PC-9 (cell line): ENCODE measurements around the gene FBXL13. TPM values are rescaled to one million over a fixed set of nuclear protein-coding genes. Genes with fewer than 3 reads are reported as not detected.

Source experiments
- BruUV-seq: library from RNA; stranded (reverse); fragments of 400-500 nt; replicated peaks from 2 replicates; lab custom pipeline; 2021; lab: Mats Ljungman, UMichigan
- CTCF ChIA-PET: fragments of 300-600 bp; sonication (Branson Sonifier 250); formaldehyde crosslinking; loops from one replicate; lab custom pipeline; 2022; ENCODE audit warnings: antibody characterized with exemption; lab: Charles Lee
- POLR2A ChIA-PET: fragments of 300-600 bp; sonication (Branson Sonifier 250); formaldehyde crosslinking; loops from one replicate; lab custom pipeline; 2022; ENCODE audit warnings: antibody characterized with exemption; ENCODE audit not compliant: unreplicated experiment; lab: Charles Lee
- DNase-seq, 2 experiments: peaks; one replicate each; pipeline versions ENCODE4 v3.0.0 to v3.0.0-alpha.2; 2015 to 2022; ENCODE audit warnings: mixed read lengths in 1 of 2
- H2AFZ ChIP-seq: fragments of 200-600 bp; sonication (generic); 2 replicates; pipeline ENCODE4 v1.8.1; 2017; ENCODE audit warnings: antibody characterized with exemption
- H3F3A ChIP-seq: fragments of 200-600 bp; sonication (generic); 2 replicates; pipeline ENCODE4 v1.8.1; 2017; ENCODE audit warnings: antibody characterized with exemption, mild to moderate bottlenecking, low read depth; ENCODE audit not compliant: insufficient read depth
- H3K27ac ChIP-seq: fragments of 200-600 bp; sonication (generic); 2 replicates; pipeline ENCODE4 v1.6.1; 2016; ENCODE audit warnings: mixed run types
- H3K27me3 ChIP-seq: fragments of 200-600 bp; sonication (generic); 2 replicates; pipeline ENCODE4 v1.6.1; 2016; ENCODE audit warnings: low read depth, mixed run types; ENCODE audit not compliant: insufficient read depth
- H3K36me3 ChIP-seq: fragments of 200-600 bp; sonication (generic); 2 replicates; pipeline ENCODE4 v1.6.1; 2016; ENCODE audit warnings: low read depth, mixed run types
- H3K4me1 ChIP-seq: fragments of 200-600 bp; sonication (generic); replicated peaks from 2 replicates; pipeline ENCODE4 v1.6.1; 2016; ENCODE audit warnings: mixed run types; ENCODE audit not compliant: insufficient read depth
- H3K4me2 ChIP-seq: fragments of 200-600 bp; sonication (generic); 2 replicates; pipeline ENCODE4 v1.6.1; 2017; ENCODE audit warnings: mixed run types
- H3K4me3 ChIP-seq: fragments of 200-600 bp; sonication (generic); 2 replicates; pipeline ENCODE4 v1.6.1; 2016; ENCODE audit warnings: mixed run types
- H3K79me2 ChIP-seq: fragments of 200-600 bp; sonication (generic); 2 replicates; pipeline ENCODE4 v1.6.1; 2017; ENCODE audit warnings: low read depth, mixed run types
- H3K9me2 ChIP-seq: fragments of 200-600 bp; sonication (generic); 2 replicates; pipeline ENCODE4 v1.8.1; 2017; ENCODE audit warnings: mild to moderate bottlenecking; ENCODE audit not compliant: insufficient read depth
- H3K9me3 ChIP-seq: fragments of 200-600 bp; sonication (generic); 2 replicates; pipeline ENCODE4 v1.8.1; 2016; ENCODE audit warnings: low read depth; ENCODE audit not compliant: insufficient read depth
- H4K20me1 ChIP-seq: fragments of 200-600 bp; sonication (generic); 2 replicates; pipeline ENCODE4 v1.8.1; 2017; ENCODE audit not compliant: insufficient read depth
- CTCF ChIP-seq: fragments of 200-600 bp; sonication (generic); conservative IDR thresholded peaks from 2 replicates; pipeline ENCODE4 v1.6.1; 2017; ENCODE audit warnings: mixed run types, antibody characterized with exemption, mild to moderate bottlenecking, moderate library complexity
- EZH2 ChIP-seq: fragments of 200-600 bp; sonication (generic); IDR thresholded peaks from 2 replicates; pipeline ENCODE4 v1.8.0; 2017; ENCODE audit warnings: antibody characterized with exemption, low read depth
- intact Hi-C: fragments of 100-400 bp; cut with micrococcal nuclease; formaldehyde crosslinking; loops from one replicate; pipeline ENCODE4 v1.10.0; 2022; ENCODE audit not compliant: unreplicated experiment
- total RNA-seq: library from RNA; stranded (reverse); gene quantifications from 2 replicates; pipeline ENCODE4 v1.2.3, GENCODE V29; 2021

FBXL13 gene
- total RNA-seq, 1 experiment from 2014 or later: 19.4 TPM

DNA sequence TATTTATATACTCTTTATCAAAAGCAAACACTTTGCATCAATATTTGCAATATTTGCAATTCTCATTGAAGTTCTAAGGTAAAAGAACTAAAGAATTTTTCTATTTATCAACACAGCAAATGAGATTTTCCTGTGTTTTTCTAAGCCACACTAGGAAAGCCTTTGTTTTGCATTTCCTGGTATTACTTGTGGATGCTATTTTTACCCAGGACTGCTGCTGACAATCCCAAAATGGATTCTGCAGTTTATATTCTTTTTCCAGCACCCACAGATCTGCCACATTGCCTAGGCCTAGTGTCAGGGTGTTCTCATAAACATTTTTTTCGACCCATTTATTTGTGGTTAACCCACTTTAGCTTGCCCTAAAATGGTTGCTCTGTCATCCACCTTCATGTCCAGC is 135.9 kb downstream of the FBXL13 start:
- no peaks in the 10 kb centered on the region for H3K4me1 ChIP-seq
- H3K79me2 ChIP-seq: no peaks in the 10 kb centered on the region
- no peak for TF ChIP-seq CTCF
- no peak for TF ChIP-seq EZH2
- POLR2A ChIA-PET: no interaction called here
- H3F3A ChIP-seq: no peaks in the 10 kb centered on the region
- no peaks in the 10 kb centered on the region for H3K9me3 ChIP-seq
- H4K20me1 ChIP-seq: no peaks in the 10 kb centered on the region
- no TSS peak for BruUV-seq
- no peaks in the 10 kb centered on the region for H3K27me3 ChIP-seq
- no peak overlapping the region for H2AFZ ChIP-seq
- intact Hi-C loops: no loop called here
- no peaks in the 10 kb centered on the region for H3K36me3 ChIP-seq
- no peak for DNase-seq
- CTCF ChIA-PET: no interaction called here
- no peak overlapping the region for H3K4me2 ChIP-seq
- no peaks in the 10 kb centered on the region for H3K9me2 ChIP-seq
- H3K4me3 ChIP-seq: no peak overlapping the region
- H3K27ac ChIP-seq: no peak overlapping the region

- Histone ChIP-seq H3K9me3 (no peaks in the 10 kb centered on the region), H4K20me1 (no peaks in the 10 kb centered on the region), H3K36me3 (no peaks in the 10 kb centered on the region), H3K27me3 (no peaks in the 10 kb centered on the region), H3K27ac (no peak overlapping the region), H3K79me2 (no peaks in the 10 kb centered on the region), H3K4me1 (no peaks in the 10 kb centered on the region), H3F3A (no peaks in the 10 kb centered on the region), H3K4me3 (no peak overlapping the region), H3K4me2 (no peak overlapping the region), H2AFZ (no peak overlapping the region), H3K9me2 (no peaks in the 10 kb centered on the region)
- TF ChIP-seq CTCF (no peak), EZH2 (no peak)
- no peak for DNase-seq
- CTCF ChIA-PET: no interaction called here
- intact Hi-C loops: no loop called here
- POLR2A ChIA-PET: no interaction called here
- BruUV-seq: no TSS peak
Observed at GRCh38 chr7:102935450-102936115, 139.0 kb downstream of the FBXL13 start.

GRCh38 chr7:102934701-102935100 is 139.9 kb downstream of the FBXL13 start:
- intact Hi-C loops: no loop called here
- Histone ChIP-seq H3K9me3 (no peaks in the 10 kb centered on the region), H3K9me2 (no peaks in the 10 kb centered on the region), H3K27ac (no peak overlapping the region), H3K4me1 (no peaks in the 10 kb centered on the region), H3K4me2 (no peak overlapping the region), H3F3A (no peaks in the 10 kb centered on the region), H3K36me3 (no peaks in the 10 kb centered on the region), H3K4me3 (no peak overlapping the region), H2AFZ (no peak overlapping the region), H3K27me3 (no peaks in the 10 kb centered on the region), H3K79me2 (no peaks in the 10 kb centered on the region), H4K20me1 (no peaks in the 10 kb centered on the region)
- CTCF ChIA-PET: no interaction called here
- POLR2A ChIA-PET: no interaction called here
- DNase-seq: no peak
- no TSS peak for BruUV-seq
- TF ChIP-seq EZH2: no peak
- TF ChIP-seq CTCF: no peak
